HG03196 (cell line): ENCODE data around the gene PLEKHM3.
"Not testable (repeated sequence)": the region's sequence is repeated elsewhere in the genome, so short reads cannot be mapped to it uniquely, and the experiment has no call there.

Source experiments
- ATAC-seq: cut with Tn5 transposase; IDR thresholded peaks from one replicate; pipeline ENCODE4 v1.9.1; 2021; ENCODE audit not compliant: unreplicated experiment

Gene PLEKHM3

DNA sequence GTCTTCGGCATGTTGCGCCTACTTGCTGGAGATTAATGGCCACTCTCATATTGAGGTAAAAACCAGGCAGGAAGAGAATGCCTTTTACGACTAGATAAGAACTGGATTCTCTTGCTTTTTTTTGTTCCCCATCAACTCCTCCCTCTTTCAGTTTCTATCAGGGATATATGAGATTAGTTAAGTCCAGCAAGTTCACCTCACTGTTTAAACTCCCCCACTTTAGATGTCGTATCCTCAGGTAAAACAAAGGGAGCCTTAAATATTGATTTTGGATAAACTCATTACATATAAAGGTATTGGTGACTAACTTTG is 98.4 kb downstream of the PLEKHM3 start:
- no peak for ATAC-seq

GRCh38 chr2:207926133-207926988 is 99.0 kb downstream of the PLEKHM3 start:
- ATAC-seq: no peak

DNA sequence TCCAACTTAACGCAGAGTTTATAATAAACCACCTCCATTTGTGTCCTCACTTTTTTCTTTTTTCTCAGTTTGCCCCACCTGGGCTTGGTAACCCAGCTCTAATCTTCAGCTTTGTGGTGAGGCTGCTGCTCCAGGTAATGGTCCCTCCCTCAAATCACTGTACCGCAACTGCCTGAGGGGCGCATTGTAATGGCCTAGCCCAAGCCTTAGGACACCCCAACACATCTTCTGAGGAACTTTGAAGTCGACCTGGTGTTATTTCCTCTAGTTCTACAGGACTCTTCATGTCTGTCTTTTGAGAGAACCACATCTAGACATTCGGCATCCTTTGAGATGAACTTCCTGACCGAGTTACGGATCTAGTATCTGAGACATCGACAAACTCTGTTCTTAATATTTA is 99.7 kb downstream of the PLEKHM3 start:
- no peak for ATAC-seq

DNA sequence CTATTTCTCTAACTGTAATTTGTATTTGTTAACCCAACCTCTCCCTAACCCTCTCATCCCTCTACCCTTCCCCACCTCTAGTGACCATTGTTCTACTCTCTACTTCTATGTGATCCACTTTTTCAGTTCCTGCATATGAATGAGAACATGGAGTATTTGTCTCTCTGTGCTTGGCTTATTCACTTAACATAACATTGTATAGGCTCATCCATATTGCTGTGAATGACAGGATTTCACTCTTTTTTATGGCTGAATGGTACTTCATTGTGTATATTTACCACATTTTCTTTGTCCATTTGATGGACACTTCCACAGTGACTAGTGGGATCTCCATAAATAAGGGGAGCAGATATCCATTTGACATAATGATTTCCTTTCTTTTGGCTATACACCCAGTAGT is 103.7 kb downstream of the PLEKHM3 start:
- no peak for ATAC-seq

DNA sequence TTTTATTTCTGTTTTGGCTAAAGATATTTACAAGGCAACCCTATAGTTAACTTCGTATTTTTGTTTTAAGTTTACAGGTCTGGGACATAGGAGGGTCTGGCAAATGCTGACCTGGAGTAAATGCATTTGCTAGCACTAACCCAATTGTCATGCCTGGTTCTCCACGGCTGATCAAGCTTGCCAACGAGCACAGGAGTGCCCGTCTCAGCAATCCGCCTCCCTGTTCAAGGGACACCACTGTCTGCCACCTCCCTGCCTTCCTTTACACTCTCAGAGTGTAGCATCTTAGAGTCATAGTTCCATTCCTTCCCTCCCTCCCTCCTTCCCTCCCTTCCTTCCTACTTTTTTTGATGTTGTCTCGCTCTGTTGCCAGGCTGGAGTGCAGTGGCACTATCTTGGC is 104.6 kb downstream of the PLEKHM3 start:
- ATAC-seq: no peak

- no peak for ATAC-seq
These were observed 105.0 kb downstream of the PLEKHM3 start for GRCh38 chr2:207920321-207920720.

GRCh38 chr2:207919164-207919919 is 106.0 kb downstream of the PLEKHM3 start:
- no peak for ATAC-seq

- no peak for ATAC-seq
These were observed 110.6 kb downstream of the PLEKHM3 start for GRCh38 chr2:207914716-207915115.

GRCh38 chr2:207913772-207914358 is 111.5 kb downstream of the PLEKHM3 start:
- no peak for ATAC-seq

DNA sequence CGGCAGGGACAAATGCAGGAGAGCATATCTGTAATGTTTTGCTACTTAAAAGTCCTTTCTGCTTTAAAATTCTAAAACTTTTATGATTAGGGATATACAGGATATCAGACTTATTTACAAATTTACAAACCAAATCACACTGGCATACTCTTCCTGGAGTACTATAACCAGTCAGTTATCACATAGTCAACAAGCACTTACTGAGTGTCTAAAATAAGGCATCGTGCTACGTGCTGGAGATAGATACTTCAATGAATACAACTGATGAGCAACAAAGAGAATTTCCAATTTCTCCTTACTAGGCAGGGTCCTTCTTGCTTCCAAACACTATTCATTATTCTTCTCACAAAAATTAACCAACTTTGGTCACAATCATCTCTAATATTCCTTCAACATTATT is 113.5 kb downstream of the PLEKHM3 start:
- no peak for ATAC-seq

GRCh38 chr2:207911215-207911614 is 114.1 kb downstream of the PLEKHM3 start:
- ATAC-seq: no peak

DNA sequence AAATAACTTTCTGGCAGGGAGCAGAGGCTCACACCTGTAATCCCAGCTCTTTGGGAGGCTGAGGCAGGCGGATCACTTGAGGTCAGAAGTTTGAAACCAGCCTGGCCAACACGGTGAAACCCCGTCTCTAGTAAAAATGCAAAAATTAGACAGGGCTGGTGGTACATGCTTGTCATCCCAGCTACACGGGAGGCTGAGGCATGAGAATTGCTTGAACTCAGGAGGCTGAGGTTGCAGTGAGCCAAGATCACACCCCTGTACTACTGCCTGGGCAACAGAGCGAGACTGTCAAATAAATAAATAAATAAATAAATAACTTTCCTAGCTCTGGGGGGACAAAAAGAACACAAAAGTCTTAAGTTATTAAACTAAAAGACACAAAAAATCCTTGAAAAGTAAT is 118.8 kb downstream of the PLEKHM3 start:
- not testable (repeated sequence) for ATAC-seq

DNA sequence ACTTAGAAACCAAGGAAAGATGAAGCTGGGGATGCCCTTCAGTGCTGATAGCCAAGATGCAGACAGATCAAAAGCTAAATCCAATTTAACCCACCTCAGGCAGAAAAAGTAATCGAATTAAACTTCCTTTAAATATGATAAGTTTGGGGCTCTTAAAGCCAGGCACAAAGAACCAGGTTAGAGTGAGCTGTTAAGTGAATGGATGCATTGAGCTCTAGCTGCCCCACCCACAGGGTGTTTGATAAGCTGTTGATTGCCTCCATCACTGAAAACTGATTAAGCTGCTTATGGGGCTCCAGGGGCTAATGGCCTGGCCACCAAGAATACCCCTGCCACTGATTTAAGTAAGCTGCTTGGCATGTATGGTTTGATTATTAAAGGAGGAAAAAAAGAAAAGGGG is 119.8 kb downstream of the PLEKHM3 start:
- no peak for ATAC-seq

- no peak for ATAC-seq
These were observed 122.1 kb downstream of the PLEKHM3 start for GRCh38 chr2:207903236-207903635.

GRCh38 chr2:207902821-207903220 is 122.5 kb downstream of the PLEKHM3 start:
- ATAC-seq: no peak

DNA sequence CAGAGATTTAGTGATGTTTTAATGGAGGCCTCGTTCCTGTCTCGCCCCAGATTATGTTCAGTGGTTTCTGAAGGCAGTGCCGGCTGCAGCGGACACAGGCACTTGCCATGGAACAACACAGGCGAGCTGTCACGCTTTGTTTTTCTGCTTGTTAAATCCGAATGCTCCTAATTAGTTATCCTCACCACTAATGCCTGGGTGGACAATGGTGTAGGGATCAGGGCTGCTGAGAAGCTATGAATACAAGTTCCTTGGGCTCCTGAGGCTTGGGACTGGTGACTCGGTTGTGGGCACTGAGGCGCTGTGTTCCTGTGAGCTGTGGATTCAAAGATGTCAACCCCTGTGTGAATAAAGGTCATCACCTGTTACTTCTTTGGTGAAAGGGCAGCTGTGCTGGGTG is 123.5 kb downstream of the PLEKHM3 start:
- ATAC-seq: no peak

GRCh38 chr2:207901401-207901800 is 123.9 kb downstream of the PLEKHM3 start:
- ATAC-seq: no peak

DNA sequence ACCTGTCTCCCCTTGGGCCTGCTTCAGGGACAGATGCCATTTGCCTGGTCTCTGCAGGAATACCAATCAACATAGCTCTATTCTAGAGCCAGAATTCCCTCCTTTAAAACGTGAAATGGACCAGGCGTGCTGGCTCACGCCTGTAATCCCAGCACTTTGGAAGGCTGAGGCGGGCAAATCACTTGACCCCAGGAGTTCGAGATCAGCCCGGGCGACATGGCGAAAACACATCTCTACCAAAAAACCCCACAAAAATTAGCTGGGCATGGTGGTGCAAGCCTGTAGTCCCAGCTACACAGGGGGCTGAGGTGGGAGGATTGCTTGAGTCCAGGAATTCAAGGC is 127.0 kb downstream of the PLEKHM3 start:
- ATAC-seq: no peak

- no peak for ATAC-seq
These were observed 127.6 kb downstream of the PLEKHM3 start for GRCh38 chr2:207897541-207898353.

DNA sequence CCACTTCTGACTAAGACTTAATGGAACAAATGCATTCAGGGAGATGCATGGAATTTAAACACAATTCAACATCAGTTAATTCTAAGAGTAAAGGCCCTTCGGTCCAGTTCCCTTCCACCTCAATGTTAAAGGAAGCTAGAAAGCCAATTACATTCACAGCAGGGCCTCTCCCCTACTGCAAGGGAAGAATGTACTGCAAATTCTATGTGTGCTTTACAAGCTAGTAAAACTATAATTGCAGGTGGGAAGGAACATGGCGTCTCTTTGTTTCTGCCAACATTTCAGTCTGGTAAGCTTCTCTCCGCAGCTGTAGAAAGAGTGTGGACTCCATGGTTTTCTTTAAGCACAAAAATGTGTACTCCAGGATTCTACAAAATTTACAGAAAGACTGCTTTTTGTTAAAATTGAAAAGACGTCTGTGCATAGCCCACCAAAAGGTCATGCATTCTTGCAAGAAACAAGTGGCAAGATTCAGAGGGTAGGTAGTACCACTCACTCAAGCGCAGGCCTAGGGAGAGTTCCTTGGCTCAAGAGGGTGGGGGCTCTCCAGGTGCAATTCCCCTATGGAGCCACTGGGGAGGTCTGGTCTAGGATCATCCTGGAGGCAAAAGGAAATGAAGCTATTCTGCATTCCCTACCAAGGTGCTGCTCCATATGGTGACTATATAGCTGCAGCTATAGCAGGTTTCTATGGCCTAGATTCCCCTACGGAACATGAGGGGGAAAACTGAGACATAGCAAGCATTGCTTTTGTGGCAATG is 128.6 kb downstream of the PLEKHM3 start:
- ATAC-seq: no peak
